Mesenchymal stem cell (in vitro differentiated cells and primary cell): Measurements from ENCODE around the gene DCLK1.
"Not testable (repeated sequence)": the region's sequence is repeated elsewhere in the genome, so short reads cannot be mapped to it uniquely, and the experiment has no call there.

Experiments used
- DNase-seq: peaks from one replicate; pipeline ENCODE4 v3.0.0-alpha.2; 2013
- H2AFZ ChIP-seq: one replicate; pipeline ENCODE4 v1.6.1; 2013; ENCODE audit warnings: low read depth, mild to moderate bottlenecking, control low read depth, inconsistent platforms, low read length, moderate library complexity
- H2AK5ac ChIP-seq: 2 replicates; pipeline ENCODE4 v1.6.1; 2013; ENCODE audit warnings: low read length, moderate library complexity, mild to moderate bottlenecking, inconsistent platforms; ENCODE audit not compliant: severe bottlenecking
- H2BK120ac ChIP-seq: one replicate; pipeline ENCODE4 v1.6.1; 2013; ENCODE audit warnings: low read depth, mild to moderate bottlenecking, inconsistent platforms, low read length, moderate library complexity
- H2BK12ac ChIP-seq, 2 experiments: one replicate each; pipeline ENCODE4 v1.6.1; 2013; ENCODE audit warnings: inconsistent platforms in 2 of 2, low read length in 2 of 2, mild to moderate bottlenecking in 2 of 2, moderate library complexity in 2 of 2, control low read depth in 1 of 2
- H2BK15ac ChIP-seq: one replicate; pipeline ENCODE4 v1.6.1; 2013; ENCODE audit warnings: mild to moderate bottlenecking, low read depth, inconsistent platforms; ENCODE audit not compliant: poor library complexity, severe bottlenecking
- H2BK5ac ChIP-seq: 2 replicates; pipeline ENCODE4 v1.6.1; 2013; ENCODE audit warnings: low read depth, mild to moderate bottlenecking, low read length, control low read depth, inconsistent platforms; ENCODE audit not compliant: poor library complexity, severe bottlenecking
- H3K14ac ChIP-seq, 2 experiments: one replicate each; pipeline ENCODE4 v1.6.1; 2013; ENCODE audit warnings: inconsistent platforms in 2 of 2, low read length in 2 of 2, control low read depth in 1 of 2, mild to moderate bottlenecking in 1 of 2, moderate library complexity in 1 of 2
- H3K18ac ChIP-seq, 2 experiments: one replicate each; pipeline ENCODE4 v1.6.1; 2013; ENCODE audit warnings: inconsistent platforms in 2 of 2, low read length in 2 of 2, control low read depth in 1 of 2, low read depth in 1 of 2, mild to moderate bottlenecking in 1 of 2
- H3K23ac ChIP-seq, 2 experiments: one replicate each; pipeline ENCODE4 v1.6.1; 2013; ENCODE audit warnings: inconsistent platforms in 2 of 2, low read length in 2 of 2, mild to moderate bottlenecking in 2 of 2, moderate library complexity in 2 of 2, control low read depth in 1 of 2
- H3K27ac ChIP-seq: 2 replicates; pipeline ENCODE4 v1.5.1; 2013; ENCODE audit warnings: mild to moderate bottlenecking, moderate library complexity, low read length, control low read depth, inconsistent platforms; ENCODE audit not compliant: poor library complexity, severe bottlenecking
- H3K27me3 ChIP-seq, 2 experiments: 2 replicates each; pipeline versions ENCODE4 v1.6.1 to v1.7.0; 2013; ENCODE audit warnings: low read length in 2 of 2, mild to moderate bottlenecking in 2 of 2, moderate library complexity in 2 of 2, control low read depth in 1 of 2, inconsistent platforms in 1 of 2; ENCODE audit not compliant: control insufficient read depth in 1 of 2, insufficient read depth in 1 of 2
- H3K36me3 ChIP-seq, 2 experiments: 2 replicates each; pipeline versions ENCODE4 v1.6.1 to v1.7.0; 2013; ENCODE audit warnings: low read length in 2 of 2, control low read depth in 1 of 2, inconsistent platforms in 1 of 2, low read depth in 1 of 2, mild to moderate bottlenecking in 1 of 2; ENCODE audit not compliant: insufficient read depth in 2 of 2, control insufficient read depth in 1 of 2
- H3K4ac ChIP-seq, 2 experiments: one replicate each; pipeline ENCODE4 v1.6.1; 2013; ENCODE audit warnings: inconsistent platforms in 2 of 2, low read length in 2 of 2, mild to moderate bottlenecking in 2 of 2, moderate library complexity in 2 of 2, control low read depth in 1 of 2, low read depth in 1 of 2
- H3K4me1 ChIP-seq: 2 replicates; pipeline ENCODE4 v1.6.1; 2013; ENCODE audit warnings: low read depth, low read length, control low read depth; ENCODE audit not compliant: control insufficient read depth, insufficient read depth
- H3K4me2 ChIP-seq: 2 replicates; pipeline ENCODE4 v1.6.1; 2013; ENCODE audit warnings: low read length, mild to moderate bottlenecking, inconsistent platforms; ENCODE audit not compliant: poor library complexity, severe bottlenecking
- H3K4me3 ChIP-seq, 2 experiments: 2 replicates each; pipeline versions ENCODE4 v1.5.1 to v1.7.0; 2013; ENCODE audit warnings: low read length in 2 of 2, mild to moderate bottlenecking in 2 of 2, control low read depth in 1 of 2, low read depth in 1 of 2; ENCODE audit not compliant: insufficient read depth in 1 of 2
- H3K79me1 ChIP-seq: replicated peaks from 2 replicates; pipeline ENCODE4 v1.6.1; 2013; ENCODE audit warnings: mild to moderate bottlenecking, control low read depth, low read length, inconsistent platforms; ENCODE audit not compliant: poor library complexity, severe bottlenecking
- H3K9ac ChIP-seq: 2 replicates; pipeline ENCODE4 v1.7.0; 2013; ENCODE audit warnings: mild to moderate bottlenecking, low read length, moderate library complexity
- H3K9me3 ChIP-seq: 2 replicates; pipeline ENCODE4 v1.7.0; 2013; ENCODE audit warnings: mild to moderate bottlenecking, low read length; ENCODE audit not compliant: control insufficient read depth
- H4K8ac ChIP-seq: one replicate; pipeline ENCODE4 v1.6.1; 2013; ENCODE audit warnings: inconsistent platforms, mild to moderate bottlenecking, low read length, moderate library complexity
- H4K91ac ChIP-seq: one replicate; pipeline ENCODE4 v1.6.1; 2013; ENCODE audit warnings: mild to moderate bottlenecking, low read length, inconsistent platforms
- WGBS: methylation state at CpG from one replicate; pipeline ENCODE4 v1.1.7; 2013; ENCODE audit warnings: mixed read lengths; 5-methylcytosine and 5-hydroxymethylcytosine counted together

DCLK1 gene

DNA sequence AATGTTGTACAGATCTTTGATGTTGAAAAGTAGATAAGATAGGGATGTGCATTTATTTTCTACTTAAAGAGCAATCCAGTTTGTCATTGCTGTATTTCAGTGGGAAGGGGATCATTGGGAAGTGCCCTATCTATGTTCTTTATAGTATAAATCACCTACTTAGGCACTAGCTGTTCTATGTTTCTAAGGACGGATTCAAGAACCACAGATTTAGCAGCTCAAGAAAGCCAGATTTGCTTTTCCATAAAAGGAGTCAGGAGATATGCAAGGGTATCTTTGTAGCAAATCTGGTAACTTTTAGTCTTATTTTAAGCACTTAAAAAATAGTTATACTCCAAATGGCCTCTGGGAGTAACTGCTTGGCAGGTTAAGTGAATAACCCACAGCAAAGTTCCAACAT is 23.7 kb downstream of the DCLK1 start:
- Histone ChIP-seq H3K79me1 (no peaks in the 10 kb centered on the region), H3K14ac (no peak overlapping the region), H4K8ac (no peak overlapping the region), H3K9ac (no peak overlapping the region), H3K4me3 (no peak overlapping the region), H3K4me2 (no peak overlapping the region), H3K27ac (no peak overlapping the region), H2BK120ac (no peak overlapping the region), H3K27me3 (peaks cover 0 to 3% of the 10 kb centered on the region in 2 experiments), H2BK12ac (no peak overlapping the region), H2BK5ac (no peak overlapping the region), H2AFZ (no peak overlapping the region), H2AK5ac (no peak overlapping the region), H4K91ac (no peak overlapping the region), H3K23ac (no peak overlapping the region), H3K36me3 (peaks cover 0 to 55% of the 10 kb centered on the region in 2 experiments), H3K4ac (no peak overlapping the region), H3K4me1 (no peaks in the 10 kb centered on the region), H3K18ac (no peak overlapping the region), H3K9me3 (no peaks in the 10 kb centered on the region), H2BK15ac (no peak overlapping the region)
- WGBS: no CpG with 5 or more reads among the region's 1 CpG
- DNase-seq: no peak

DNA sequence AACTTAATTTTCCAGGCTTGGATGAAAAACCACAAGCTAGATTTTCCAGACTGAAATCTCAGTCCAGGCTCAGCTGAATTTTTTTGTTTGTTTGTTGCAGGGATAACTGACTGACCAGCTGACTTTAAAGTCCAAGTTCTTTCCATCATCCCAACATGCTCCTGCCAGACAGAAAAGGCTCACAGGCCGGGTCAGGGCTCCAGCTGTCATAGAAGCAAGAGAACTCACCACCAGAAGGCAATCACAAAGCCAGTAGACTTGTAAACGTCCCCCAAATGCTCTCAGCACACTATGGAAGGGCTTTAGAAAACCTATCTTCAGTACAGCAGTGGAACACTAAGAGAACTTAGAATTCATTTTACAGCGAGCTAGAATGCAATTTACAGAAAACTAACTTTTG is 25.5 kb downstream of the DCLK1 start:
- H3K14ac ChIP-seq: no peak overlapping the region
- WGBS: 31% methylated on average over 3 of the region's 3 CpGs
- no peak overlapping the region for H2BK12ac ChIP-seq
- peaks cover 0 to 3% of the 10 kb centered on the region in 2 experiments for H3K27me3 ChIP-seq
- no peak overlapping the region for H3K9ac ChIP-seq
- H3K9me3 ChIP-seq: no peaks in the 10 kb centered on the region
- H3K4ac ChIP-seq: no peak overlapping the region
- no peak overlapping the region for H3K4me3 ChIP-seq
- H3K4me2 ChIP-seq: no peak overlapping the region
- peaks cover 0 to 45% of the 10 kb centered on the region in 2 experiments for H3K36me3 ChIP-seq
- DNase-seq: no peak
- no peak overlapping the region for H3K18ac ChIP-seq
- no peak overlapping the region for H3K23ac ChIP-seq
- no peaks in the 10 kb centered on the region for H3K4me1 ChIP-seq
- no peak overlapping the region for H4K91ac ChIP-seq
- H4K8ac ChIP-seq: no peak overlapping the region
- H2BK15ac ChIP-seq: no peak overlapping the region
- no peak overlapping the region for H2AK5ac ChIP-seq
- H3K27ac ChIP-seq: no peak overlapping the region
- H2BK120ac ChIP-seq: no peak overlapping the region
- H3K79me1 ChIP-seq: no peaks in the 10 kb centered on the region
- H2BK5ac ChIP-seq: no peak overlapping the region
- H2AFZ ChIP-seq: no peak overlapping the region

DNA sequence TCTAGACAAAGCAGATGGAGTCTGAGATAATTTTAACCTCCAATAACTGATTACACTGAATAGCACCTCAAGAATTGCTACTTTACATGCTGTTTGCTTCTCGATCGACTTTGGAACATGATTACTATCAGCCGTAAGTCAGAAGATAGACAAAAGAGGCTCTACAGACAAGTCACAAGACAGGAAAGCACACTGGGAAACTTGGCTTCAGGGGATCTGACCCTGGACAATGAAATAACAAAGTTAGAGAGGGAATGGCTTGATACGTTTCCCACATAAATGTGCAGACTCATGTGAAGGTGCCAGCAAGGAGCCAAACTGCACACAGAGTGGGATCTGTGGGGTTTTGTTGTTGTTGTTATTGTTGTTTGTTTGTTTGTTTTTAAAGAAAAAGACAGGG is 28.5 kb downstream of the DCLK1 start:
- no peak overlapping the region for H2BK5ac ChIP-seq
- no peak overlapping the region for H3K23ac ChIP-seq
- H3K4me3 ChIP-seq: no peak overlapping the region
- H2BK120ac ChIP-seq: no peak overlapping the region
- H3K4me1 ChIP-seq: no peaks in the 10 kb centered on the region
- H3K27me3 ChIP-seq: peaks cover 0 to 3% of the 10 kb centered on the region in 2 experiments
- no peak for DNase-seq
- peaks cover 0 to 21% of the 10 kb centered on the region in 2 experiments for H3K36me3 ChIP-seq
- no peaks in the 10 kb centered on the region for H3K9me3 ChIP-seq
- no peak overlapping the region for H3K27ac ChIP-seq
- no peaks in the 10 kb centered on the region for H3K79me1 ChIP-seq
- no peak overlapping the region for H2BK15ac ChIP-seq
- H2BK12ac ChIP-seq: no peak overlapping the region
- H4K91ac ChIP-seq: no peak overlapping the region
- H4K8ac ChIP-seq: no peak overlapping the region
- H3K9ac ChIP-seq: no peak overlapping the region
- H3K14ac ChIP-seq: no peak overlapping the region
- H3K4ac ChIP-seq: no peak overlapping the region
- 80% methylated on average over 4 of the region's 4 CpGs for WGBS
- H2AK5ac ChIP-seq: no peak overlapping the region
- H3K4me2 ChIP-seq: no peak overlapping the region
- no peak overlapping the region for H2AFZ ChIP-seq
- H3K18ac ChIP-seq: no peak overlapping the region

DNA sequence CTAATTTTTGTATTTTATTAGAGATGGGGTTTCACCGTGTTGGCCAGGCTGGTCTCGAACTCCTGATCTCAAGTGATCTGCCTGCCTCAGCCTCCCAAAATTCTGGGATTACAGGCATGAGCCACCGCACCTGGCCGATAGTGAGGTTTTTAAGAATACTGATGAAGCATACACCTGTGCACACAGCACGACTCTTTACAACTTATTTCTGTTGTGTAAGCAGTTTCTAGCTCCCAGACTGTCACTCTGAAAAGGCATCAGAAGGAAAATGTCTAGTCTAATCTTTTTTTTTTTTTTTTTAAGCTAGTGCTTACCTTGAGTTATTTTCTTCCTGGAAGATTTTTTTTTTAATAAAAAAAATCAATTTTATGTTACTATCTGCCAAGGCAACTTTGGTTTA is 29.3 kb downstream of the DCLK1 start:
- H3K36me3 ChIP-seq: peaks cover 0 to 21% of the 10 kb centered on the region in 2 experiments
- H3K18ac ChIP-seq, H3K9ac ChIP-seq, H3K27ac ChIP-seq, H2AK5ac ChIP-seq, H3K23ac ChIP-seq, H3K79me1 ChIP-seq, H3K4me3 ChIP-seq, H4K91ac ChIP-seq, H3K9me3 ChIP-seq, DNase-seq, H3K4me2 ChIP-seq, H3K4me1 ChIP-seq, H2BK5ac ChIP-seq, H2BK120ac ChIP-seq, H2AFZ ChIP-seq, H3K14ac ChIP-seq, H4K8ac ChIP-seq, H2BK15ac ChIP-seq, H3K4ac ChIP-seq, H3K27me3 ChIP-seq, H2BK12ac ChIP-seq: not testable (repeated sequence)
- 79% methylated on average over 5 of the region's 5 CpGs for WGBS
